Prostate gland (tissue), 2 donors: Measurements from ENCODE around the gene NAA30.

ENCODE experiments used
- CTCF ChIP-seq, 4 experiments: fragments of 200-600 bp in 2 of 4; fragments of 450-650 bp in 2 of 4; sonication (generic) in 2 of 4; IDR thresholded peaks; 1 replicate in 3 of 4; 2 replicates in 1 of 4; pipeline ENCODE4 v1.5.1; 2016 to 2019; ENCODE audit warnings: antibody characterized with exemption in 4 of 4, mild to moderate bottlenecking in 2 of 4, moderate library complexity in 2 of 4
- POLR2A ChIP-seq: fragments of 450-650 bp; IDR thresholded peaks from one replicate; pipeline ENCODE4 v1.6.1; 2016; ENCODE audit warnings: antibody characterized with exemption, mild to moderate bottlenecking
- POLR2AphosphoS5 ChIP-seq: sonication (generic); formaldehyde crosslinking; IDR thresholded peaks from one replicate; pipeline ENCODE4 v1.6.1; 2017; ENCODE audit warnings: antibody characterized with exemption

GRCh38 chr14:57402173-57402852 lies 11.9 kb downstream of the NAA30 start:
- TF ChIP-seq POLR2AphosphoS5 (no peak), POLR2A (no peak), CTCF (IDR thresholded peaks at IDR 0.05) (no peak)
